ENCODE data around the gene TLDC2. TPM values are rescaled to one million over a fixed set of nuclear protein-coding genes. Genes with fewer than 3 reads are reported as not detected.

The TLDC2 gene
- total RNA-seq, 4 donors from 2014 or later = 0.27 to 3.7 (median 0.27) TPM; not detected in 1

DNA sequence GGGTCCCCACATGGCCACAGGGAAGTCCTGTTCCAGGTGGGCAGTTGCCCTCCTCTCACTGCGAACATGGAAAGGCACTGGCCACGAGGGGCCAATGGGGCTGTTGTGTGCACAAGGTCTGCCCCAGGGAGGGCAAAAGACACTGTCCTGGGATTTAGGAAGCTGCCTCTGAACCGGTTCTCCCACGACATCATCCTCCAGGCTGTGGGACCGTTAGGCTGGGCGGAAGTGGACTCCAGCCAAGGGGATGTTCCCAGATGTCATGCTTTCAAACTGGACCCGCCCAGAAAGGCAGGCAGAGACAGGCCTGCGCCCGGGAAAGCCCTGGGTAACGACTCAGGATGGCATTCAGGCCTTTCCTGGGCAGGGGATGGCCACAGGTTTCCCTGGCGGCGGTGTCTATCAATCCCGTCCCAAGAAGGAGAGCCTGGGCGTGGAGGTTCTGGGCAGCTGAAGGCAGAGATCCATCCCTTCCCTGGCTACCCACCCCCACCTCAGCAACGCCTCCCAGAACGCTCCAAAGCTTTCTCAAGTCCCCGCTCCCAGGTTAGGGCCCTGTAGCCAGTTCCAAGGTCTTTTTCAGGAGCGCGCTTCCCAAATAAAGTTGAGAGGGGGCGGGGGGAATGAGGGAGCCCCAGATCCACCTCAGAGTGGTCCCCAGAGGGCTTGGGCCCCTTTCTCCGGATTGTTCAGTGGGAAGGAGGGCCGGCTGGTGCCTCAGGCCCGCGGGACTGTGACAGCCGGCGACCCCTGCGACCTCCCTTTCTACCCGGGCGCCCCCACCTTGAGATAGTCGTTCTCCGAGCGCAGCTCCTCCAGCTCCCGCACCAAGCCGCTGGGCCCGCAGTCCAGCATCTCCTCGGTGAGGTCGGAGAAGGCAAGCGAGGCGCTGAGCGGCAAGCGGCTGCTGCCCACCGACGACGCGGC lies 13.8 kb upstream of the TLDC2 start:
- no peak for TF ChIP-seq EP300 (IDR thresholded peaks at IDR 0.05)
- TF ChIP-seq POLR2A (IDR thresholded peaks at IDR 0.05) = peak; percentile 43 to 50
- TF ChIP-seq, protein P1, sequence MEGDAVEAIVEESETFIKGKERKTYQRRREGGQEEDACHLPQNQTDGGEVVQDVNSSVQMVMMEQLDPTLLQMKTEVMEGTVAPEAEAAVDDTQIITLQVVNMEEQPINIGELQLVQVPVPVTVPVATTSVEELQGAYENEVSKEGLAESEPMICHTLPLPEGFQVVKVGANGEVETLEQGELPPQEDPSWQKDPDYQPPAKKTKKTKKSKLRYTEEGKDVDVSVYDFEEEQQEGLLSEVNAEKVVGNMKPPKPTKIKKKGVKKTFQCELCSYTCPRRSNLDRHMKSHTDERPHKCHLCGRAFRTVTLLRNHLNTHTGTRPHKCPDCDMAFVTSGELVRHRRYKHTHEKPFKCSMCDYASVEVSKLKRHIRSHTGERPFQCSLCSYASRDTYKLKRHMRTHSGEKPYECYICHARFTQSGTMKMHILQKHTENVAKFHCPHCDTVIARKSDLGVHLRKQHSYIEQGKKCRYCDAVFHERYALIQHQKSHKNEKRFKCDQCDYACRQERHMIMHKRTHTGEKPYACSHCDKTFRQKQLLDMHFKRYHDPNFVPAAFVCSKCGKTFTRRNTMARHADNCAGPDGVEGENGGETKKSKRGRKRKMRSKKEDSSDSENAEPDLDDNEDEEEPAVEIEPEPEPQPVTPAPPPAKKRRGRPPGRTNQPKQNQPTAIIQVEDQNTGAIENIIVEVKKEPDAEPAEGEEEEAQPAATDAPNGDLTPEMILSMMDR (IDR thresholded peaks at IDR 0.05) = no peak
- TF ChIP-seq POLR2AphosphoS5 (IDR thresholded peaks at IDR 0.05) = peak; percentile 82
- Histone ChIP-seq H3K27me3 (no peaks in the 10 kb centered on the region), H3K9me3 (no peaks in the 10 kb centered on the region), H3K4me3 (peak overlapping the region; percentile 32 to 86), H3K36me3 (no peaks in the 10 kb centered on the region), H3K4me1 (peaks cover 0 to 71% (median 37%) of the 10 kb centered on the region in 3 donors), H3K27ac (peak overlapping the region; percentile 79 to 98 (median 96))
- 0% methylated on average over 3 to 4 of the region's 45 CpGs for WGBS, 2 donors (ENCODE audit: low coverage in 1 of 2)
- ATAC-seq = peak; percentile 62

DNA sequence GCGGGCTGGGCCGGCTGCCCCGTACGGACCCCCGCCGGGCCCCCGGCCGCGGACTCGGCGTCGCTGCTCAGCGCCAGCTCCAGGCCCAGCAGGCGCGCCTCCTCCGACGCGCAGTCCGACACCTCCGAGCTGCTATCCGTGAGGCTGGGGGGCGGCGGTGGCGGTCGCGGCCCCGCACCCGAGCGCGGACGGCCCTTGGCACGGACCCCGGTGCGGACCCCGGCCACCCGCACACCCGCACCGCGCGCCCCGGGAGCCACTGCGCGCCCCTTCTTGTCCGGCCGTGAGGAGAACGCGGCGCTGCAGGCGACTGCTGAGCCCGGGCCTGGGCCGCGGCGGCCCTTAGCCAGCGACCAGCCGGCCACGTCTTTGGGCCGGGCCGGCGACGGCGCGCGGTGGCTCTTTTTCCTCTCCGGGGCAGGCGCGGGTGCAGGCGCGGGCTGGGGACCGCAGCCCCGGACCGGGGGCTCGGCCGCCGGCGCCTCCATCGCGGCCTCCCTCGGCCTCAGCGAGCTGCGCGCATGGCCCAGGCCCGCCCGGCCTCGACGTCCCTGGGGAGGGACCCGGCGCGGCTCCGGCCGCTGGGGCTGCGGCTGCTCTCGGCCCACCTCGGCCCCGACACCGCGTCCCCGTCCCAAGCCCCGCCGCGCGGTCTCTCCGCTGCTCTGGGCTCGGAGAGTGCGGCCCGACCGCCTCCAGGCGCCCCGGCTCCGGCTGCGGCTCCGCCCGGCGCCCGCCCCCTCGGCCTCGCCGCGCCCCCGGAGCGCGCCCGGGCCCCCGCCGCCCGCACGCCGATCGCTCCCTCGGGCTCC lies 12.9 kb upstream of the TLDC2 start:
- peak; percentile 59 to 68 for TF ChIP-seq POLR2A (IDR thresholded peaks at IDR 0.05)
- no peak for TF ChIP-seq POLR2AphosphoS5 (IDR thresholded peaks at IDR 0.05)
- Histone ChIP-seq H3K4me3 (peak overlapping the region; percentile 32 to 86), H3K9me3 (no peaks in the 10 kb centered on the region), H3K27me3 (no peaks in the 10 kb centered on the region), H3K27ac (peak overlapping the region; percentile 79 to 98 (median 96)), H3K36me3 (no peaks in the 10 kb centered on the region), H3K4me1 (peaks cover 0 to 62% (median 29%) of the 10 kb centered on the region in 3 donors)
- ATAC-seq = peak; percentile 1
- WGBS, 2 donors (ENCODE audit: low coverage in 1 of 2) = no CpG with 5 or more reads among the region's 129 CpGs

DNA sequence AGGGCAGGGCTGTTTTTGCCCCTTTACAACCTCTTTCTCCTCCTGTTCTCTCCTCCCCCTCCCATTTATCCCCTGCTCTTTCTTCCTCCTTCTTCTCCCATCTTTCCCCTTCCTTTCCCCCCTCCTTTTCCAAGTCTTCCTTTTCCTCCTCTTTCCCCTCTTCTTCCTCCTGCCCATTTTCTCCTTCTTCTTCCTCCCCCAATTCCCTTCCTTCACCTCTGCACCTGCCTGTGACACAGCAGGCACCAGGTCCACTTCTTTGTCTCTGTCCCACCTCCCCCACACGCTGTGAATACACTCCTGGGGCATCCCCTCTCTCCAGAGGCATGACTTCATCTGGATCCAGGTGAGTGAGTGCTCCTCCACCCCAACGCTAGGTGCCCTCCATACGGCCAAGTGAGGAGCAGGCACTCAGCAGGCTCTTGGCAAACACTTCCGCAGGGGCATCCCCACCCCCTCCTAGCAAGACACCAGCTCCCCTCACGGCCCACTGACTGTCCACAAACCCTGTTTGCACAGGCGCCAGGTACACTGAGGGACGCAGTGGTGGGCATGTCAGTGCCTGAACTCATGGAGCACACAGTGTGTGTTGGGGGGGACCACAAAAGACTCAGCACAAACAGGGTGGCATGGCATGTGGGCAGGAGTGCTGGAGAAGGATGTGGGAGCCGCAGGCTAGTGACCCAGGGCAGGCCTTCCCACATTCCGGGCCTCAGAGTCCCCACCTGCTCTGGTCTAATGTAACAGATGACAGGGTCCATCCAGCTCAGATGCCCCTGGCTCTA lies 10.7 kb upstream of the TLDC2 start:
- Histone ChIP-seq H3K27me3 (no peaks in the 10 kb centered on the region), H3K9me3 (no peaks in the 10 kb centered on the region), H3K4me3 (no peak overlapping the region), H3K36me3 (no peaks in the 10 kb centered on the region), H3K4me1 (peaks cover 0 to 42% (median 18%) of the 10 kb centered on the region in 3 donors), H3K27ac (peak overlapping the region in 3 of 4 donors; percentile 95 to 98 (median 96))
- WGBS, 2 donors (ENCODE audit: low coverage in 1 of 2) = 89% methylated on average over 4 of the region's 9 CpGs; no CpG with 5 or more reads in 1 of the 2 donors
- TF ChIP-seq, protein P1 (IDR thresholded peaks at IDR 0.05) = no peak
- no peak for TF ChIP-seq POLR2AphosphoS5 (IDR thresholded peaks at IDR 0.05)
- no peak for TF ChIP-seq POLR2A (IDR thresholded peaks at IDR 0.05)
- no peak for TF ChIP-seq EP300 (IDR thresholded peaks at IDR 0.05)
- ATAC-seq = no peak

DNA sequence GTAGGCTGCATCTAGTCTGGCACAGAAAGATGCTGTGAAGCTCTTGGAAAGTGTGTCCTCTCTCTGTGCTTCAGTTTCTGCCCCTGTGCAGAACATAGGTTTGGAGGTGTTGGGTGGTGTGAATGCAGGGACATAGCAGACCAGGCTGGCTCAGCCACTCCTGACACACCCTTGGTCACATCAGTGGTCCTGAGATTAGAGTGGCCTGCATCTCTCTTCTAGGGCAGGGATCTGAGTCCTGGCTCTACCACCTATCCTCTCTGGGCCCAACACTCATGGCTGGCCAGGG lies 10.1 kb upstream of the TLDC2 start:
- H3K36me3 ChIP-seq = no peaks in the 10 kb centered on the region
- no peak overlapping the region for H3K4me3 ChIP-seq
- TF ChIP-seq EP300 (IDR thresholded peaks at IDR 0.05) (no peak), POLR2A (IDR thresholded peaks at IDR 0.05) (no peak), POLR2AphosphoS5 (IDR thresholded peaks at IDR 0.05) (no peak)
- TF ChIP-seq, protein P1 (IDR thresholded peaks at IDR 0.05) = no peak
- no peaks in the 10 kb centered on the region for H3K9me3 ChIP-seq
- H3K4me1 ChIP-seq = peaks cover 0 to 37% (median 13%) of the 10 kb centered on the region in 3 donors
- no peaks in the 10 kb centered on the region for H3K27me3 ChIP-seq
- no peak for ATAC-seq
- peak overlapping the region in 3 of 4 donors; percentile 47 to 96 (median 95) for H3K27ac ChIP-seq

DNA sequence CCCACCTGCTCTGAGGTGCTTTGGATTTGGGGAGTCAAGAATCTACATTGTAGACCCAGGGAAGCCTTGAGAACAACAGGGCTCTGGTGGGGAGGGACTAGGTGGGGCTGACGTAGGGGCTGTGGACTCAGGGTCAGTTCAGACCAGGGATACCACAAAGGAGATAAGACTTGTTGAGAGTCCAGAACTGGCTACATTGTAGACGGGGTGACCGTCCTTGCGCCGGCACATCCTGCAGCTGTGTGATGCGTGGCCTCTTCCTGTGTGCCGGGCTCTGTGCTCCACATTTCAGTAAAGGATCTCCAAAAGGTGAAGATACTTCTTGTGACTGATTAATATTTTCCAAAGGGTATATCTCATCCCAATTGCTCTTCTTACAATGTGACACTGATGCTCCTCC lies 9.8 kb upstream of the TLDC2 start:
- Histone ChIP-seq H3K9me3 (no peaks in the 10 kb centered on the region), H3K4me1 (peaks cover 0 to 33% (median 10%) of the 10 kb centered on the region in 3 donors), H3K36me3 (no peaks in the 10 kb centered on the region), H3K27ac (peak overlapping the region in 2 of 4 donors; percentile 95 to 96), H3K27me3 (no peaks in the 10 kb centered on the region), H3K4me3 (no peak overlapping the region)
- no peak for TF ChIP-seq POLR2AphosphoS5 (IDR thresholded peaks at IDR 0.05)
- TF ChIP-seq, protein P1 (IDR thresholded peaks at IDR 0.05) = no peak
- no peak for TF ChIP-seq POLR2A (IDR thresholded peaks at IDR 0.05)
- TF ChIP-seq EP300 (IDR thresholded peaks at IDR 0.05) = no peak
- 75 to 100% methylated on average over 4 to 6 of the region's 7 CpGs for WGBS, 2 donors (ENCODE audit: low coverage in 1 of 2)
- no peak for ATAC-seq
